Neural cell (in vitro differentiated cells): ENCODE measurements around the gene ABHD14A. TPM values are rescaled to one million over a fixed set of nuclear protein-coding genes. Genes with fewer than 3 reads are reported as not detected.

Experiments used
- H2AFZ ChIP-seq: fragments of 200-600, 300-800 bp; sonication (generic), shearing (Covaris generic); 2 replicates; pipeline ENCODE4 v1.6.0; 2014; ENCODE audit warnings: low read depth, mild to moderate bottlenecking, antibody characterized with exemption, low read length, moderate library complexity
- H3F3A ChIP-seq: fragments of 200-600 bp; shearing (Covaris generic); 2 replicates; pipeline ENCODE4 v1.6.1; 2016; ENCODE audit warnings: mild to moderate bottlenecking, moderate library complexity, mixed read lengths, antibody characterized with exemption, low read length; ENCODE audit not compliant: insufficient read depth, poor library complexity, severe bottlenecking
- H3K27ac ChIP-seq: fragments of 200-600, 300-800 bp; sonication (generic), shearing (Covaris generic); 2 replicates; pipeline ENCODE4 v1.5.1; 2014; ENCODE audit warnings: mild to moderate bottlenecking, low read length, moderate library complexity
- H3K27me3 ChIP-seq: fragments of 300-800, 200-600 bp; sonication (generic), shearing (Covaris generic); 2 replicates; pipeline ENCODE4 v1.6.0; 2014; ENCODE audit warnings: mild to moderate bottlenecking, low read depth, low read length, moderate library complexity; ENCODE audit not compliant: insufficient read depth
- H3K36me3 ChIP-seq: fragments of 300-800, 200-600 bp; sonication (generic), shearing (Covaris generic); 2 replicates; pipeline ENCODE4 v1.5.1; 2014; ENCODE audit warnings: mild to moderate bottlenecking, antibody characterized with exemption, low read length, moderate library complexity; ENCODE audit not compliant: insufficient read depth
- H3K4me2 ChIP-seq: fragments of 300-800, 200-600 bp; sonication (generic), shearing (Covaris generic); 2 replicates; pipeline ENCODE4 v1.6.0; 2014; ENCODE audit warnings: mild to moderate bottlenecking, low read length
- H3K4me3 ChIP-seq: fragments of 300-800, 200-600 bp; sonication (generic), shearing (Covaris generic); 2 replicates; pipeline ENCODE4 v1.5.1; 2014; ENCODE audit warnings: mild to moderate bottlenecking, low read length, moderate library complexity
- H3K79me2 ChIP-seq: fragments of 200-600 bp; shearing (Covaris generic); replicated peaks from 2 replicates; pipeline ENCODE4 v1.6.0; 2014; ENCODE audit warnings: mild to moderate bottlenecking, low read length, moderate library complexity; ENCODE audit not compliant: insufficient read depth
- H3K9ac ChIP-seq: fragments of 300-800, 200-600 bp; sonication (generic), shearing (Covaris generic); 2 replicates; pipeline ENCODE4 v1.6.1; 2016; ENCODE audit warnings: mild to moderate bottlenecking, low read length, mixed read lengths
- H3K9me2 ChIP-seq: fragments of 200-600 bp; shearing (Covaris generic); 2 replicates; pipeline ENCODE4 v1.6.1; 2016; ENCODE audit warnings: mild to moderate bottlenecking, low read length, mixed read lengths; ENCODE audit not compliant: insufficient read depth
- H3K9me3 ChIP-seq: fragments of 200-600, 300-800 bp; sonication (generic), shearing (Covaris generic); 2 replicates; pipeline ENCODE4 v1.6.1; 2016; ENCODE audit warnings: mild to moderate bottlenecking, mixed run types, low read length, moderate library complexity, mixed read lengths
- H4K20me1 ChIP-seq: fragments of 200-600 bp; shearing (Covaris generic); 2 replicates; pipeline ENCODE4 v1.6.1; 2016; ENCODE audit warnings: mild to moderate bottlenecking, mixed run types; ENCODE audit not compliant: insufficient read depth
- EP300 ChIP-seq: fragments of 450-650 bp; conservative IDR thresholded peaks from 2 replicates; pipeline ENCODE4 v1.6.1; 2014; ENCODE audit warnings: antibody characterized with exemption, mild to moderate bottlenecking, moderate library complexity; ENCODE audit not compliant: poor library complexity, severe bottlenecking
- EZH2 ChIP-seq: fragments of 200-600, 300-800 bp; shearing (Covaris generic), sonication (generic); IDR thresholded peaks from 2 replicates; pipeline ENCODE4 v1.6.1; 2014; ENCODE audit warnings: antibody characterized with exemption, low read length, borderline replicate concordance, mild to moderate bottlenecking; ENCODE audit not compliant: insufficient read depth, poor library complexity, severe bottlenecking
- MXI1 ChIP-seq: fragments of 450-650 bp; conservative IDR thresholded peaks from 2 replicates; pipeline ENCODE4 v1.6.1; 2014; ENCODE audit warnings: antibody characterized with exemption, mild to moderate bottlenecking; ENCODE audit not compliant: poor library complexity, severe bottlenecking
- POLR2AphosphoS5 ChIP-seq: IDR thresholded peaks from 2 replicates; pipeline ENCODE4 v1.6.1; 2012
- RAD21 ChIP-seq: fragments of 450-650 bp; conservative IDR thresholded peaks from 2 replicates; pipeline ENCODE4 v1.6.1; 2014; ENCODE audit warnings: antibody characterized with exemption, mild to moderate bottlenecking, moderate library complexity
- SMC3 ChIP-seq: fragments of 450-650 bp; conservative IDR thresholded peaks from 2 replicates; pipeline ENCODE4 v1.6.1; 2014; ENCODE audit warnings: antibody characterized with exemption, mild to moderate bottlenecking, moderate library complexity; ENCODE audit not compliant: poor library complexity
- TAF1 ChIP-seq: IDR thresholded peaks from 2 replicates; pipeline ENCODE4 v1.6.1; 2012; ENCODE audit warnings: low read depth
- polyA plus RNA-seq: library from polyadenylated mRNA; depleted of rRNA; stranded (reverse); fragments of >200 nt; gene quantifications from 2 replicates; pipeline ENCODE4 v1.2.3, GENCODE V29; 2014
- TF ChIP-seq, protein P1 (sequence below): IDR thresholded peaks from 2 replicates; pipeline ENCODE4 v1.6.1; 2012; ENCODE audit warnings: borderline replicate concordance
- TF ChIP-seq, protein P2 (sequence below): fragments of 450-650 bp; IDR thresholded peaks from 2 replicates; pipeline ENCODE4 v1.5.1; 2014; ENCODE audit warnings: antibody characterized with exemption, mild to moderate bottlenecking, moderate library complexity; ENCODE audit not compliant: poor library complexity, severe bottlenecking

The ABHD14A gene
- polyA plus RNA-seq, 1 donor from 2014 or later: 57.8 TPM

DNA sequence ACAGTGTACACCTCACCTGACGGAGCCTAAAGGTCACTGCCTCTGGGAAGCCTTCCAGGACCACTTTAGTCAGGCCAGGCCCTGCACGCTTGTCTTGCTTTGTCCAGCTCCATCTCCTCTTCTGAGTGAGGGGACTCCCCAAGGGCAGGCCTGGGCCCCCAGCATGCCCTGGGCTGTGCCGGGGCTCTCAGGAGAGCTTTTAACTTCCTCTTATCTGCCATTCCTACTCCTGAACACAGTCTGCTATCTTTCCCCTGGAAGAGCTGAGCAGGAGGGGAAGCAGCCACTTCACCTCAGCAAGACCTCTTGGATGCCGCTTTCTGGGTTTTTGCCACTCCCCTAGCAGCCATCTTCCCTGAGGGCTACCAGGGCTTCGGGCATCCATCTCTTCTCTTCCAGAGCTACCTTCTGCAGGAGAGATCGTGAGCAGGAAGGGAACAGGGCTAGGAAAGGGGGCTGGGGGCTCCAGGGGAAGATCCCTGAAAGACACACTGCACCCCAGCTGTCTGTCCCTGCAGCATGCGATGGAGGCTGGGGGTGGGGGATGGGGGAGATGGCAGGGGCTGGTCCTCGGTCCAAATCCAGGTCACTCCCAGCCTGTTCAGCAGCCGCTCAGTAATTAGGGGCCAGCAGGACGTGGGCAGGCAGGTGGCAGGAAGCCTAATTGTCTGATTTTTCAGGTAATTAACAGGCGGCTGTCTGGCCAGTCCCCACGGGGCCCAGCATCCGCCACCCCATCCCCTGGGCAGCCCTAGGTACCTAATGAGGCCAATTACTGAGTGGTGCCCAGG lies 40.8 kb downstream of the ABHD14A start:
- Histone ChIP-seq H3K4me2 (no peak overlapping the region), H3K27ac (no peak overlapping the region), H2AFZ (no peak overlapping the region), H3K79me2 (no peaks in the 10 kb centered on the region), H3K27me3 (no peaks in the 10 kb centered on the region), H3K9ac (no peak overlapping the region), H3F3A (no peaks in the 10 kb centered on the region), H3K36me3 (no peaks in the 10 kb centered on the region), H3K4me3 (no peak overlapping the region), H3K9me2 (no peaks in the 10 kb centered on the region), H3K9me3 (no peaks in the 10 kb centered on the region), H4K20me1 (no peaks in the 10 kb centered on the region)
- TF ChIP-seq TAF1 (no peak), POLR2AphosphoS5 (no peak), MXI1 (no peak), EP300 (no peak), RAD21 (no peak), SMC3 (no peak), EZH2 (no peak)
- TF ChIP-seq, protein P1, sequence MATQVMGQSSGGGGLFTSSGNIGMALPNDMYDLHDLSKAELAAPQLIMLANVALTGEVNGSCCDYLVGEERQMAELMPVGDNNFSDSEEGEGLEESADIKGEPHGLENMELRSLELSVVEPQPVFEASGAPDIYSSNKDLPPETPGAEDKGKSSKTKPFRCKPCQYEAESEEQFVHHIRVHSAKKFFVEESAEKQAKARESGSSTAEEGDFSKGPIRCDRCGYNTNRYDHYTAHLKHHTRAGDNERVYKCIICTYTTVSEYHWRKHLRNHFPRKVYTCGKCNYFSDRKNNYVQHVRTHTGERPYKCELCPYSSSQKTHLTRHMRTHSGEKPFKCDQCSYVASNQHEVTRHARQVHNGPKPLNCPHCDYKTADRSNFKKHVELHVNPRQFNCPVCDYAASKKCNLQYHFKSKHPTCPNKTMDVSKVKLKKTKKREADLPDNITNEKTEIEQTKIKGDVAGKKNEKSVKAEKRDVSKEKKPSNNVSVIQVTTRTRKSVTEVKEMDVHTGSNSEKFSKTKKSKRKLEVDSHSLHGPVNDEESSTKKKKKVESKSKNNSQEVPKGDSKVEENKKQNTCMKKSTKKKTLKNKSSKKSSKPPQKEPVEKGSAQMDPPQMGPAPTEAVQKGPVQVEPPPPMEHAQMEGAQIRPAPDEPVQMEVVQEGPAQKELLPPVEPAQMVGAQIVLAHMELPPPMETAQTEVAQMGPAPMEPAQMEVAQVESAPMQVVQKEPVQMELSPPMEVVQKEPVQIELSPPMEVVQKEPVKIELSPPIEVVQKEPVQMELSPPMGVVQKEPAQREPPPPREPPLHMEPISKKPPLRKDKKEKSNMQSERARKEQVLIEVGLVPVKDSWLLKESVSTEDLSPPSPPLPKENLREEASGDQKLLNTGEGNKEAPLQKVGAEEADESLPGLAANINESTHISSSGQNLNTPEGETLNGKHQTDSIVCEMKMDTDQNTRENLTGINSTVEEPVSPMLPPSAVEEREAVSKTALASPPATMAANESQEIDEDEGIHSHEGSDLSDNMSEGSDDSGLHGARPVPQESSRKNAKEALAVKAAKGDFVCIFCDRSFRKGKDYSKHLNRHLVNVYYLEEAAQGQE: no peak
- TF ChIP-seq, protein P2, sequence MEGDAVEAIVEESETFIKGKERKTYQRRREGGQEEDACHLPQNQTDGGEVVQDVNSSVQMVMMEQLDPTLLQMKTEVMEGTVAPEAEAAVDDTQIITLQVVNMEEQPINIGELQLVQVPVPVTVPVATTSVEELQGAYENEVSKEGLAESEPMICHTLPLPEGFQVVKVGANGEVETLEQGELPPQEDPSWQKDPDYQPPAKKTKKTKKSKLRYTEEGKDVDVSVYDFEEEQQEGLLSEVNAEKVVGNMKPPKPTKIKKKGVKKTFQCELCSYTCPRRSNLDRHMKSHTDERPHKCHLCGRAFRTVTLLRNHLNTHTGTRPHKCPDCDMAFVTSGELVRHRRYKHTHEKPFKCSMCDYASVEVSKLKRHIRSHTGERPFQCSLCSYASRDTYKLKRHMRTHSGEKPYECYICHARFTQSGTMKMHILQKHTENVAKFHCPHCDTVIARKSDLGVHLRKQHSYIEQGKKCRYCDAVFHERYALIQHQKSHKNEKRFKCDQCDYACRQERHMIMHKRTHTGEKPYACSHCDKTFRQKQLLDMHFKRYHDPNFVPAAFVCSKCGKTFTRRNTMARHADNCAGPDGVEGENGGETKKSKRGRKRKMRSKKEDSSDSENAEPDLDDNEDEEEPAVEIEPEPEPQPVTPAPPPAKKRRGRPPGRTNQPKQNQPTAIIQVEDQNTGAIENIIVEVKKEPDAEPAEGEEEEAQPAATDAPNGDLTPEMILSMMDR: no peak

DNA sequence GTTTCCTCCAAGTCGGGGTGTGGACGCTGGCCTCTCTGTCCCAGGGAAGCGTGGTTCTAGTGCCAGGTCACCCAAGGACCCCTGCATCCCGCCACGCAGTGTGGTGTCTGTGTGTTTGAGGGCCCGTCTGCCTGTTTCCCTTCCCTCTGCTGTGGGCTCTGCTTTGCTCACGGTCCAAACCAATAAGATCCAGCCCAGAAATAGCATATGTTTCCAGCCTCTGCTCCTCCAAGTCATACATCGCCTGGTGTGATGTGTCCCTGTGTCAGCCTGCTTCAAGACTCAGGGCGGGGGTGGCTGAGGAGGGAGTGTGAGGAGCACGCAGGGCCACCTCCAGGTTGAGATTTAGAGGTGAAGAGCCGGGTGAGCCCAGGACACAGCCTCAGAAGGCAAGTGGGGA lies 42.7 kb downstream of the ABHD14A start:
- H3K27ac ChIP-seq: no peak overlapping the region
- H4K20me1 ChIP-seq: no peaks in the 10 kb centered on the region
- TF ChIP-seq MXI1: no peak
- H3F3A ChIP-seq: no peaks in the 10 kb centered on the region
- no peaks in the 10 kb centered on the region for H3K9me2 ChIP-seq
- H3K4me3 ChIP-seq: no peak overlapping the region
- no peaks in the 10 kb centered on the region for H3K79me2 ChIP-seq
- H3K4me2 ChIP-seq: no peak overlapping the region
- H3K36me3 ChIP-seq: no peaks in the 10 kb centered on the region
- no peak overlapping the region for H3K9ac ChIP-seq
- H3K9me3 ChIP-seq: no peaks in the 10 kb centered on the region
- H3K27me3 ChIP-seq: no peaks in the 10 kb centered on the region
- no peak overlapping the region for H2AFZ ChIP-seq
